ENCODE measurements around the gene LIPE. TPM values are rescaled to one million over a fixed set of nuclear protein-coding genes. Genes with fewer than 3 reads are reported as not detected.

Gene LIPE
- total and polyA plus RNA-seq, 9 donors = 3.8 to 10.1 (median 8.6) TPM

DNA sequence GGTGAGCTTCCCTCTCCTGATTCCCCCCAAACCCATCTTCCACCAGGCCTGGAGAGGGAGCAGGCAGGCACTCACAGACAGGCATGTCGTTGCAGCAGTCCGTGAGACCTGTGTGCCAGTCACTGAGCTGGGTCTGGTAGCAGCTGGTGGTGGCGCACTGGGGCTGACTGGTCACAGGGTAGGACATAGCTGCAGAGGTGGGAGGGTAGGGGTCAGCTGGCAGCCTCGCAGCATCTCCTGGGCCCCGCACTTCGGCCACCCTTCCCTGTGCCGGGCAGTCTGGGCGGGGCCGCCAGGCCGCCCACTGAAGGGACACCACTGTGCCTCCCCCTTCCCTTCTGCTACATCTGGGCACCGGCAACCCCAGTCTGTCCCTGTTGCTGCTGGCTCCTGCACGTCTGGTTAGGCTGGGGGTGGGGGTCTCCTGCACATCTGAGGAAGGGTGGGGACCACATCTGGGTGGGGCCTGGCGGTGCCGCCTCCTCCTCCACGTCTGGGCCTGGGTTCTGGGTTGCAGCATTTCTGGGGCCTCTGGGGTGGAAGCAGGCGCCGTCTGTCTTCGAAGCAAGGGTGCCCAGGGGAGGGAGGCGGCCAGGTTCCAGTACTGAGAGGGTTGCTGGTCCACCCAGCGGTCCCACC lies 38.2 kb downstream of the LIPE start:
- Histone ChIP-seq H3K4me3 (ENCODE audit: low read length) (no peak overlapping the region), H3K27ac (ENCODE audit: low read length) (no peak overlapping the region), H3K27me3 (ENCODE audit: control insufficient read depth, insufficient read depth, low read length) (peaks cover 56% of the 10 kb centered on the region), H3K9me3 (replicated peaks; ENCODE audit: control insufficient read depth, low read depth, low read length) (no peaks in the 10 kb centered on the region), H3K4me1 (ENCODE audit: control insufficient read depth, insufficient read depth, low read length) (peaks cover 4% of the 10 kb centered on the region), H3K36me3 (ENCODE audit: control insufficient read depth, insufficient read depth, low read length) (no peaks in the 10 kb centered on the region)
- no peak for DNase-seq
- 75% methylated on average over 19 of the region's 20 CpGs for WGBS (ENCODE audit: insufficient coverage)

DNA sequence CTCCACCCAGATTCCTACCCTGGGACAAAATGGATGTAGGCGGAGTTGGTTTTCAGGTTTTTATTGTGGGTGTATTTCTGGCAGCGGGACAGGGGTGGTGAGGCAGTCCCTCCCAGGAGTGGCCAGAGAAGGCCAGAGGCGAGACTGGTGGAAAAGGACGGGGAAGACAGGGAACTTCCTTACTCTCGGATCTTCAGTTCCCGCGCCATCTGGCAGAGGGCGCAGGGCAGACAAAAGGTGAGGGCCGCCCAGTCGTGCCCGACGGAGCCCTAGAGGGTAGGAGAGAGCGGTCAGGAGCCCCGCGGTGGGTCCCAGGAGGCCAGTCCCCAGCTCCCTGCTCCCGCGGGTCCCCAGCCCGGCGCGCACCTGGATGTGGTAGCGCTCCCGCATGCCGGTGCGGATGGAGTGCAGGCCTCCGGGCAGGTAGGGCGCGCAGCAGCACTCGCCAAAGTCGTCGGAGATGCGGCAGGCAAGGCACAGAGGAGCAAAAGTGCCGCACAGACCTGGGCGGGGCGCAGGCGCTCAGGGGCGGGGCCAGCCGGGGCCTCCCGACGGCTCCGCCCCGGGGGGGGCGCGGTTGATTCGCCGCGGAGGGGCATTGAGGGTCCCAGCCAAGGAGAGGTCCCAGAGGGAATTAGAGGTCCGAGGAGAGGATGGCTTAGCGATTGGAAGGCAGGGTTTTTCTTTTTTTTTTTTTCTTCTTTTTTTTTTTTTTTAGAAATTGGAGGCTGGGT lies 40.0 kb downstream of the LIPE start:
- peaks cover 50% of the 10 kb centered on the region for H3K27me3 ChIP-seq (ENCODE audit: control insufficient read depth, insufficient read depth, low read length)
- H3K9me3 ChIP-seq (replicated peaks; ENCODE audit: control insufficient read depth, low read depth, low read length) = no peaks in the 10 kb centered on the region
- peak; percentile 63 for DNase-seq
- H3K36me3 ChIP-seq (ENCODE audit: control insufficient read depth, insufficient read depth, low read length) = no peaks in the 10 kb centered on the region
- H3K4me3 ChIP-seq (ENCODE audit: low read length) = peak overlapping the region; percentile 22
- under 1% methylated on average over 40 of the region's 48 CpGs for WGBS (ENCODE audit: insufficient coverage)
- H3K4me1 ChIP-seq (ENCODE audit: control insufficient read depth, insufficient read depth, low read length) = peaks cover 4% of the 10 kb centered on the region
- H3K27ac ChIP-seq (ENCODE audit: low read length) = no peak overlapping the region

DNA sequence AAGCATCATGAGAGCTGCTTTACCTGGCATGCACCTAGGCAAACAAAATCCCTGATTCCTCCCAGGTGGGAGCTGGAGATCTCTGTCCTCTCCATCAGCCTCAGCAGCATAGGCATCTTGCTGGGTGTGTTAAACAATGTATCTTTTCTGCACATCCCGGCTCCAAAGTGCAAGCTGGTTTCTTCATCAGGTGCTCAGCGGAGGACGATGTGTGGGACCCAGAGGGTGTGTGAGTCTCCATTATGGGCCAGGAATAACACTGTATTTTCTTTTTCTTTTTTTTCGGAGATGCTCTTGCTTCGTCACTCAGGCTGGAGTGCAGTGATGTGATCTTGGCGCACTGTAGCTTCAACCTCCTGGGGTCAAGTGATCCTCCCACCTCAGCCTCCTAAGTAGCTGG lies 47.0 kb downstream of the LIPE start:
- Histone ChIP-seq H3K27ac (ENCODE audit: low read length) (no peak overlapping the region), H3K9me3 (replicated peaks; ENCODE audit: control insufficient read depth, low read depth, low read length) (no peaks in the 10 kb centered on the region), H3K36me3 (ENCODE audit: control insufficient read depth, insufficient read depth, low read length) (peaks cover 8% of the 10 kb centered on the region), H3K4me1 (ENCODE audit: control insufficient read depth, insufficient read depth, low read length) (no peaks in the 10 kb centered on the region), H3K27me3 (ENCODE audit: control insufficient read depth, insufficient read depth, low read length) (peaks cover 9% of the 10 kb centered on the region), H3K4me3 (ENCODE audit: low read length) (no peak overlapping the region)
- 30% methylated on average over 5 of the region's 6 CpGs for WGBS (ENCODE audit: insufficient coverage)
- DNase-seq = no peak

GRCh38 chr19:42378225-42379215 lies 48.7 kb downstream of the LIPE start:
- no peaks in the 10 kb centered on the region for H3K9me3 ChIP-seq (replicated peaks; ENCODE audit: control insufficient read depth, low read depth, low read length)
- no peak overlapping the region for H3K27ac ChIP-seq (ENCODE audit: low read length)
- peaks cover 19% of the 10 kb centered on the region for H3K36me3 ChIP-seq (ENCODE audit: control insufficient read depth, insufficient read depth, low read length)
- 69% methylated on average over 11 of the region's 17 CpGs for WGBS (ENCODE audit: insufficient coverage)
- H3K4me3 ChIP-seq (ENCODE audit: low read length) = no peak overlapping the region
- H3K4me1 ChIP-seq (ENCODE audit: control insufficient read depth, insufficient read depth, low read length) = no peaks in the 10 kb centered on the region
- H3K27me3 ChIP-seq (ENCODE audit: control insufficient read depth, insufficient read depth, low read length) = peaks cover 9% of the 10 kb centered on the region
- no peak for DNase-seq

DNA sequence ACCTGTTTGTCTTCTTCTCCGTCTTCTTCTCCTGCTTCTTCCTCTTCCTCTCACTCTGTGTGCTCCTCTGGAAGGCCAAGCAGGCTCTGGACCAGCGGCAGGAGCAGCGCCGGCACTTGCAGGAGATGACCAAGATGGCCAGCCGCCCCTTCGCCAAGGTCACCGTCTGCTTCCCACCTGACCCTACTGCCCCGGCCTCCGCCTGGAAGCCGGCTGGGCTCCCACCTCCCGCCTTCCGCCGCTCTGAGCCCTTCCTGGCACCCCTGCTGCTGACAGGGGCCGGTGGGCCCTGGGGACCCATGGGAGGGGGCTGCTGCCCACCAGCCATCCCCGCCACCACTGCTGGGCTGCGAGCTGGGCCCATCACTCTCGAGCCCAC lies 51.0 kb downstream of the LIPE start:
- H3K27ac ChIP-seq (ENCODE audit: low read length) = no peak overlapping the region
- peaks cover 31% of the 10 kb centered on the region for H3K36me3 ChIP-seq (ENCODE audit: control insufficient read depth, insufficient read depth, low read length)
- no peaks in the 10 kb centered on the region for H3K4me1 ChIP-seq (ENCODE audit: control insufficient read depth, insufficient read depth, low read length)
- peaks cover 3% of the 10 kb centered on the region for H3K27me3 ChIP-seq (ENCODE audit: control insufficient read depth, insufficient read depth, low read length)
- no peak overlapping the region for H3K4me3 ChIP-seq (ENCODE audit: low read length)
- DNase-seq = no peak
- no peaks in the 10 kb centered on the region for H3K9me3 ChIP-seq (replicated peaks; ENCODE audit: control insufficient read depth, low read depth, low read length)
- 92% methylated on average over 15 of the region's 17 CpGs for WGBS (ENCODE audit: insufficient coverage)

DNA sequence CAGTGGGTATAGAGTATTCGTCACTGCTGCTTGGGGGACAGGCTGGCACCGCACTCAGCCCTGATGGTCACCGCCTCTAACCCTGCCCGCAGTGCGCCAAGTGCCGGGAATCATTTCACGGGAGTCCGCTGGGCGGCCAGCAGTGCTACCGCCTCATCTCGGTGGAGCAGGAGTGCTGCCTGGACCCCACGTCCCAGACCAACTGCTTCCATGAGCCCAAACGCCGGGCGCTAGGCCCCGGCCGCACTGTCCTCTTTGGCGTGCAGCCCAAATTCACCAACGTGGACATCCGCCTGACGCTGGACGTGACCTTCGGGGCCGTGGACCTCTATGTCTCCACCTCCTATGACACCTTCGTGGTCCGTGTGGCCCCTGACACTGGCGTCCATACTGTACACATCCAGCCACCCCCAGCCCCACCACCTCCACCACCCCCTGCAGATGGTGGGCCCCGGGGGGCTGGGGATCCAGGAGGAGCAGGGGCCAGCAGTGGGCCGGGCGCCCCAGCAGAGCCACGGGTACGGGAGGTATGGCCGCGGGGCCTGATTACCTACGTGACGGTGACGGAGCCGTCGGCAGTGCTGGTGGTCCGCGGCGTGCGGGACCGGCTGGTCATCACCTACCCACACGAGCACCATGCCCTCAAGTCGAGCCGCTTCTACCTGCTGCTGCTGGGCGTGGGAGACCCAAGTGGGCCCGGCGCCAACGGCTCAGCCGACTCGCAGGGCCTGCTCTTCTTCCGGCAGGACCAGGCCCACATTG lies 51.6 kb downstream of the LIPE start:
- peaks cover 35% of the 10 kb centered on the region for H3K36me3 ChIP-seq (ENCODE audit: control insufficient read depth, insufficient read depth, low read length)

GRCh38 chr19:42374826-42375376 lies 52.3 kb downstream of the LIPE start:
- WGBS (ENCODE audit: insufficient coverage) = 96% methylated on average over 11 of the region's 11 CpGs
- no peaks in the 10 kb centered on the region for H3K9me3 ChIP-seq (replicated peaks; ENCODE audit: control insufficient read depth, low read depth, low read length)
- peaks cover 35% of the 10 kb centered on the region for H3K36me3 ChIP-seq (ENCODE audit: control insufficient read depth, insufficient read depth, low read length)

More for the DNA sequence above, 51.6 kb downstream of the LIPE start:
- Histone ChIP-seq H3K27me3 (ENCODE audit: control insufficient read depth, insufficient read depth, low read length) (peaks cover 3% of the 10 kb centered on the region), H3K4me3 (ENCODE audit: low read length) (no peak overlapping the region), H3K9me3 (replicated peaks; ENCODE audit: control insufficient read depth, low read depth, low read length) (no peaks in the 10 kb centered on the region), H3K27ac (ENCODE audit: low read length) (no peak overlapping the region), H3K4me1 (ENCODE audit: control insufficient read depth, insufficient read depth, low read length) (no peaks in the 10 kb centered on the region)
- WGBS (ENCODE audit: insufficient coverage) = 93% methylated on average over 49 of the region's 54 CpGs
- no peak for DNase-seq

GRCh38 chr19:42370626-42371175 lies 56.5 kb downstream of the LIPE start:
- WGBS (ENCODE audit: insufficient coverage) = 25% methylated on average over 1 of the region's 12 CpGs

More at GRCh38 chr19:42374826-42375376, 52.3 kb downstream of the LIPE start:
- no peaks in the 10 kb centered on the region for H3K27me3 ChIP-seq (ENCODE audit: control insufficient read depth, insufficient read depth, low read length)
- H3K4me3 ChIP-seq (ENCODE audit: low read length) = no peak overlapping the region
- no peak for DNase-seq
- H3K27ac ChIP-seq (ENCODE audit: low read length) = no peak overlapping the region
- peaks cover 4% of the 10 kb centered on the region for H3K4me1 ChIP-seq (ENCODE audit: control insufficient read depth, insufficient read depth, low read length)

DNA sequence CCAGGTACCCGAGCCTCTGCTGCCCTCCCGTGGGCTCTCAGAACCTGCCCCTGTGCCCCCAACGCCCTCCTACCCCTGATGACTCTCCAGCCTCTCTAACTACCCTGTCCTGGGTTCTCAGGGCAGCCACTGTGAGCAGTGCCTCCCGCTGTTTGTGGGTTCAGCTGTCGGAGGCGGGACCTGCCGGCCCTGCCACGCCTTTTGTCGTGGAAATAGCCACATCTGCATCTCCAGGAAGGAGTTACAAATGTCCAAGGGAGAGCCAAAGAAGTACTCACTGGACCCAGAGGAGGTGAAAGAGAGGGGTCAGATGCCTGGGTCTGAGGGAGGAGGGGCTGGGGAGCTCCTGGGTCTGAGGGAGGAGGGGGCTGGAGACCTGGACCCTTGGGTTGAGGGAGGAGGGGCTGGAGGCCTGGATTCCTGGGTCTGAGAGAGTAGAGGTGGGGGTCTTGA lies 57.1 kb downstream of the LIPE start:
- Histone ChIP-seq H3K4me1 (ENCODE audit: control insufficient read depth, insufficient read depth, low read length) (peaks cover 11% of the 10 kb centered on the region), H3K27me3 (ENCODE audit: control insufficient read depth, insufficient read depth, low read length) (no peaks in the 10 kb centered on the region), H3K36me3 (ENCODE audit: control insufficient read depth, insufficient read depth, low read length) (peaks cover 34% of the 10 kb centered on the region), H3K27ac (ENCODE audit: low read length) (no peak overlapping the region), H3K9me3 (replicated peaks; ENCODE audit: control insufficient read depth, low read depth, low read length) (no peaks in the 10 kb centered on the region), H3K4me3 (ENCODE audit: low read length) (no peak overlapping the region)
- DNase-seq = no peak
- 49% methylated on average over 7 of the region's 9 CpGs for WGBS (ENCODE audit: insufficient coverage)

More at GRCh38 chr19:42370626-42371175, 56.5 kb downstream of the LIPE start:
- H3K4me3 ChIP-seq (ENCODE audit: low read length) = no peak overlapping the region
- peaks cover 11% of the 10 kb centered on the region for H3K4me1 ChIP-seq (ENCODE audit: control insufficient read depth, insufficient read depth, low read length)
- DNase-seq = peak; percentile 36
- peaks cover 38% of the 10 kb centered on the region for H3K36me3 ChIP-seq (ENCODE audit: control insufficient read depth, insufficient read depth, low read length)
- H3K27ac ChIP-seq (ENCODE audit: low read length) = no peak overlapping the region
- no peaks in the 10 kb centered on the region for H3K27me3 ChIP-seq (ENCODE audit: control insufficient read depth, insufficient read depth, low read length)
- H3K9me3 ChIP-seq (replicated peaks; ENCODE audit: control insufficient read depth, low read depth, low read length) = no peaks in the 10 kb centered on the region
